ENCODE data around the gene WASF2. TPM values are rescaled to one million over a fixed set of nuclear protein-coding genes. Genes with fewer than 3 reads are reported as not detected.

WASF2 gene
- total RNA-seq, 3 donors from 2014 or later = 41.6 to 93.5 (median 43.2) TPM

DNA sequence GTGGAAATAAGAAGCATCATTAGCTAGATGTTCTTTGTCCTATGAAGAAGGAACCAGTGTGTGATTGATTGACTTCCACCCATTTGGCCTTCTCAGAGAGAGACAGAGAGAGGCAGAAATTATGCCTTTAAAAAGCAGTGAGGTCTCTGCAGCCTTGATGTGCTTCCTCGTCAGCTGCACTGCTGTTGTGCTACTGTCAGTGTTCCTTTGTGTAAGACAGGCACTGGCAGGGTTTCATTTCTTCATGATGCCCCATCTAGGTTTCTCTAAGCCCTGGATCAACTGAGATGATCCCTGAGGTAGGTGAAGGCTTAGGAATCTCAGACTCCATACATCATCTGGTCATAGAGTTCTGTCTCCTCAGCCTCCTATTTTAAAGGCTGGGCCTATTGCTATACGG is 62.6 kb downstream of the WASF2 start:
- Histone ChIP-seq H3K36me3 (no peaks in the 10 kb centered on the region), H3K4me1 (peaks cover 14 to 23% of the 10 kb centered on the region in 2 donors), H3K4me3 (peak overlapping the region in 1 of 3 donors; percentile 53), H3K9me3 (no peaks in the 10 kb centered on the region), H3K27me3 (no peaks in the 10 kb centered on the region), H3K27ac (peak overlapping the region; percentile 91)
- TF ChIP-seq POLR2A (IDR thresholded peaks at IDR 0.05) = no peak
- TF ChIP-seq, protein P1, sequence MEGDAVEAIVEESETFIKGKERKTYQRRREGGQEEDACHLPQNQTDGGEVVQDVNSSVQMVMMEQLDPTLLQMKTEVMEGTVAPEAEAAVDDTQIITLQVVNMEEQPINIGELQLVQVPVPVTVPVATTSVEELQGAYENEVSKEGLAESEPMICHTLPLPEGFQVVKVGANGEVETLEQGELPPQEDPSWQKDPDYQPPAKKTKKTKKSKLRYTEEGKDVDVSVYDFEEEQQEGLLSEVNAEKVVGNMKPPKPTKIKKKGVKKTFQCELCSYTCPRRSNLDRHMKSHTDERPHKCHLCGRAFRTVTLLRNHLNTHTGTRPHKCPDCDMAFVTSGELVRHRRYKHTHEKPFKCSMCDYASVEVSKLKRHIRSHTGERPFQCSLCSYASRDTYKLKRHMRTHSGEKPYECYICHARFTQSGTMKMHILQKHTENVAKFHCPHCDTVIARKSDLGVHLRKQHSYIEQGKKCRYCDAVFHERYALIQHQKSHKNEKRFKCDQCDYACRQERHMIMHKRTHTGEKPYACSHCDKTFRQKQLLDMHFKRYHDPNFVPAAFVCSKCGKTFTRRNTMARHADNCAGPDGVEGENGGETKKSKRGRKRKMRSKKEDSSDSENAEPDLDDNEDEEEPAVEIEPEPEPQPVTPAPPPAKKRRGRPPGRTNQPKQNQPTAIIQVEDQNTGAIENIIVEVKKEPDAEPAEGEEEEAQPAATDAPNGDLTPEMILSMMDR (IDR thresholded peaks at IDR 0.05) = no peak
- no peak for TF ChIP-seq POLR2AphosphoS5 (IDR thresholded peaks at IDR 0.05)
- DNase-seq (ENCODE audit: low spot score in 2 of 2) = no peak
- intact Hi-C loops (cut with DNase I; ENCODE audit: low total_unique reads) = no loop called here

DNA sequence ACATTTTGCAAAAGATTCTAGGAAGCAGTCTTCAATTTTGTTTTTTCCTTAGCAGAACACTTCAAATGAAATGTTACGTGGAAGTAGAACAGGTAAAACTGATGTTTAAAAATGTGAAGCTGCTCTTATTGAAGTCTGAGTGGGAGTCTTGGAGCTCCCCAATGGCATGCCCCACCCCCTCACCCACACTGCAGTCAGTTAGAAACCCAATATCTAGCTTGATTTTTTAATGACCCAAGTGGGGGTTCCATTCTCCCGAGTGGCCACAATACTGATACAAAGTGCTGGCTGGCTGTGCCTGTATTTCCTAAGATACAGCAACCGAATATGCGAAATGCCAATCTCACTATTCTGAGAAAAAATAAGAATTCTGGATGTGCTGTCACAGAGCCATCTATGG is 66.3 kb downstream of the WASF2 start:
- Histone ChIP-seq H3K27me3 (no peaks in the 10 kb centered on the region), H3K36me3 (no peaks in the 10 kb centered on the region), H3K4me1 (peaks cover 8 to 14% of the 10 kb centered on the region in 2 donors), H3K9me3 (no peaks in the 10 kb centered on the region), H3K27ac (peak overlapping the region; percentile 43 to 49), H3K4me3 (no peak overlapping the region)
- intact Hi-C loops (cut with DNase I; ENCODE audit: low total_unique reads) = no loop called here
- TF ChIP-seq, protein P1 (IDR thresholded peaks at IDR 0.05) = no peak
- TF ChIP-seq POLR2A (IDR thresholded peaks at IDR 0.05) (no peak), POLR2AphosphoS5 (IDR thresholded peaks at IDR 0.05) (no peak)
- DNase-seq (ENCODE audit: low spot score in 2 of 2) = no peak

DNA sequence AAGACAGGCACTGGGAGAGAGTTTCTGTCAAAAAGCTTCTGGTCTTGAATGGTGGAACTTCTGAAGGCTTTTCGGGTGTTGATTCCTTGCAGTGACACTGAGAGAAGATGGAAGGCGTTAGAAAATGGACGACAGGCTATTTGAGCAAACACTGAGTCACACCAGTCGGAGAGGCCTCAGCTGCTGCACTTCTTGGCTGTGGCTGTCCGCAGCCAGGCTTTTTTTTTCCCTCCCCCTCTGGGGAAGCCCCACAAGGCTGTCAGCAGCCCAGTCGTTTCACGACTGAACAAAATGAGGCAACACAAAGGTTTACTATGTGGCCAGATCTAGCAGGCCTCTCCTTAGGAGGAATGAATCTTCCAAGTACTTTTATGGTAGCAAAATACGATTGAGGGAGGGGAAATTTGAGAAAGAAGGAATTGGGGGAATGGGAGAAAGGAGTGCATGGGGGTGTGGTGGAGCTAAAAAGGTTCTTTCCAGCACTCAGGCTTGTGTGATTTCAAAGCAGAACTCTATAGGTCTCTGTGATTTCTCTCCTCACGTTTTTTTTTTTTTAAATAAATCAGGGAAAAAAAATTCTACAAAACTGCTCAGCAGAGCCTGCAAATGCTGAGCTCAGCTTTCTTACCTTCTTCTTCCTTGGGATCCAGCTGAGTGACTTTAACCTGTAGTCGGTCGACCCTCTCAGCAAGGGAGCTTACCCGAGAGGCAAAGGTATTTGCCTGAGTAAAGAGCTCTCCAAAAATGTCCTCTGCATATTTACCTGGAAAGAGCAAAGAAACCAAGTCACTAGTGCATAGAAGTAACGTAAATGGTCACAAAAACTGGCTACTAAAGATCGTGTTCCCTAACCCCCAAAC is 71.4 kb downstream of the WASF2 start:
- intact Hi-C loops (cut with DNase I; ENCODE audit: low total_unique reads) = no loop called here
- peak; percentile 24 to 52 (median 49) for TF ChIP-seq POLR2AphosphoS5 (IDR thresholded peaks at IDR 0.05)
- TF ChIP-seq, protein P1 (IDR thresholded peaks at IDR 0.05) = no peak
- Histone ChIP-seq H3K4me3 (no peak overlapping the region), H3K27me3 (no peaks in the 10 kb centered on the region), H3K4me1 (peaks cover 0 to 23% of the 10 kb centered on the region in 2 donors), H3K9me3 (no peaks in the 10 kb centered on the region), H3K27ac (peak overlapping the region; percentile 60 to 81), H3K36me3 (no peaks in the 10 kb centered on the region)
- peak in 1 of 2 donors; percentile 67 for DNase-seq (ENCODE audit: low spot score in 2 of 2)

DNA sequence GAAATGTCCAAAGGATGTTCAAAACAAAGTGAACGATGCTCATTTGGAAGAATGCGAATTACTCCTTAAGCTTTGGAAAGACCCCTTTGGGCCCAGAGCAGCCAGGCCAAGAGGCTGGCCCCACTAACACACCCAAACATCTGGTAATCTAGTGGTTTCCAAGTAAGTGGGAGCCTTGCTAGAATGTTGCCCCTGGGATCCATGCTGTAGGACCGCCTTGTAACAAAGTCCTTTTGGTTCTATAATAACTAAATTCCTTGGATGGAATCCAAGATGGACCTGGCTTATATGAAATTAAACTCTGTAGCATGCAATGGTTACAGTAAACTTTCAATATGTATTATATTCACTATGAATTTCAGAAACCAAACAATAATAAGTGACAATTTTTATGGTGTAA is 72.3 kb downstream of the WASF2 start:
- intact Hi-C loops (cut with DNase I; ENCODE audit: low total_unique reads) = no loop called here

More for the DNA sequence above, 72.3 kb downstream of the WASF2 start:
- no peak for DNase-seq (ENCODE audit: low spot score in 2 of 2)
- Histone ChIP-seq H3K4me1 (peaks cover 0 to 23% of the 10 kb centered on the region in 2 donors), H3K27ac (peak overlapping the region; percentile 60 to 81), H3K4me3 (no peak overlapping the region), H3K27me3 (no peaks in the 10 kb centered on the region), H3K36me3 (no peaks in the 10 kb centered on the region), H3K9me3 (no peaks in the 10 kb centered on the region)
- TF ChIP-seq POLR2A (IDR thresholded peaks at IDR 0.05) (no peak), POLR2AphosphoS5 (IDR thresholded peaks at IDR 0.05) (no peak)
- TF ChIP-seq, protein P1 (IDR thresholded peaks at IDR 0.05) = no peak

Measured in breast epithelium (tissue), 4 donors.